Astrocyte (in vitro differentiated cells and primary cell): ENCODE measurements around the gene FGL2. TPM values are rescaled to one million over a fixed set of nuclear protein-coding genes. Genes with fewer than 3 reads are reported as not detected.
"Not testable (repeated sequence)": the region's sequence is repeated elsewhere in the genome, so short reads cannot be mapped to it uniquely, and the experiment has no call there.

ENCODE experiments used
- DNase-seq: peaks from one replicate; pipeline ENCODE4 v3.0.0-alpha.2; 2010; ENCODE audit warnings: low read depth
- FAIRE-seq: peaks from 2 replicates; lab custom pipeline; 2011; peaks lifted over from hg19 to GRCh38; lab: Jason Lieb, UNC
- H2AFZ ChIP-seq: 2 replicates; pipeline ENCODE4 v1.6.0; 2012; ENCODE audit warnings: low read depth, low read length, inconsistent platforms
- H3K27ac ChIP-seq: 2 replicates; pipeline ENCODE4 v1.5.1; 2011; ENCODE audit warnings: low read depth, low read length, inconsistent platforms
- H3K27me3 ChIP-seq: 2 replicates; pipeline ENCODE4 v1.6.0; 2011; ENCODE audit warnings: low read length, inconsistent platforms; ENCODE audit not compliant: insufficient read depth
- H3K36me3 ChIP-seq: 2 replicates; pipeline ENCODE4 v1.5.1; 2011; ENCODE audit warnings: low read length, inconsistent platforms; ENCODE audit not compliant: insufficient read depth
- H3K4me1 ChIP-seq: 2 replicates; pipeline ENCODE4 v1.5.1; 2011; ENCODE audit warnings: low read length, inconsistent platforms; ENCODE audit not compliant: insufficient read depth
- H3K4me2 ChIP-seq: 2 replicates; pipeline ENCODE4 v1.6.0; 2012; ENCODE audit warnings: low read length, inconsistent platforms
- H3K4me3 ChIP-seq: 2 replicates; pipeline ENCODE4 v1.5.1; 2011; ENCODE audit warnings: low read depth, mild to moderate bottlenecking, low read length, inconsistent platforms; ENCODE audit not compliant: insufficient read depth
- H3K79me2 ChIP-seq: 2 replicates; pipeline ENCODE4 v1.6.0; 2012; ENCODE audit warnings: mild to moderate bottlenecking, low read length, inconsistent platforms; ENCODE audit not compliant: insufficient read depth
- H3K9ac ChIP-seq: 2 replicates; pipeline ENCODE4 v1.6.0; 2012; ENCODE audit warnings: mild to moderate bottlenecking, low read length, inconsistent platforms
- H3K9me3 ChIP-seq: 2 replicates; pipeline ENCODE4 v1.5.1; 2012; ENCODE audit warnings: low read depth, mild to moderate bottlenecking, low read length, inconsistent platforms; ENCODE audit not compliant: insufficient read depth
- H4K20me1 ChIP-seq: 2 replicates; pipeline ENCODE4 v1.6.0; 2012; ENCODE audit warnings: low read length, inconsistent platforms; ENCODE audit not compliant: insufficient read depth
- H3K27ac Mint-ChIP-seq: one replicate; pipeline ENCODE4 v1.8.0; 2021; ENCODE audit warnings: mild to moderate bottlenecking, mixed read lengths; ENCODE audit not compliant: unreplicated experiment
- H3K27me3 Mint-ChIP-seq: one replicate; pipeline ENCODE4 v1.8.0; 2021; ENCODE audit warnings: low read depth, mixed read lengths; ENCODE audit not compliant: unreplicated experiment
- H3K36me3 Mint-ChIP-seq: one replicate; pipeline ENCODE4 v1.8.0; 2021; ENCODE audit warnings: low read depth, mixed read lengths; ENCODE audit not compliant: unreplicated experiment
- H3K4me1 Mint-ChIP-seq: one replicate; pipeline ENCODE4 v1.8.0; 2021; ENCODE audit warnings: low read depth, mixed read lengths; ENCODE audit not compliant: unreplicated experiment
- H3K4me3 Mint-ChIP-seq: one replicate; pipeline ENCODE4 v1.8.0; 2021; ENCODE audit warnings: mild to moderate bottlenecking, moderate library complexity, mixed read lengths; ENCODE audit not compliant: unreplicated experiment
- H3K9me3 Mint-ChIP-seq: one replicate; pipeline ENCODE4 v1.8.0; 2021; ENCODE audit warnings: mild to moderate bottlenecking, mixed read lengths; ENCODE audit not compliant: unreplicated experiment
- EZH2 ChIP-seq: IDR thresholded peaks from 2 replicates; pipeline ENCODE4 v1.6.1; 2012; ENCODE audit warnings: mild to moderate bottlenecking, low read length, inconsistent platforms; ENCODE audit not compliant: insufficient read depth
- total RNA-seq: library from RNA; stranded (reverse); gene quantifications from 2 replicates; pipeline ENCODE4 v1.2.1, GENCODE V29; 2021
- TF ChIP-seq, protein P1 (sequence below): IDR thresholded peaks from 2 replicates; pipeline ENCODE4 v1.5.1; 2011; ENCODE audit warnings: low read depth, mild to moderate bottlenecking, inconsistent platforms, low read length, moderate library complexity; ENCODE audit not compliant: insufficient read depth

The FGL2 gene
- total RNA-seq, 1 donor from 2014 or later, result not detected

DNA sequence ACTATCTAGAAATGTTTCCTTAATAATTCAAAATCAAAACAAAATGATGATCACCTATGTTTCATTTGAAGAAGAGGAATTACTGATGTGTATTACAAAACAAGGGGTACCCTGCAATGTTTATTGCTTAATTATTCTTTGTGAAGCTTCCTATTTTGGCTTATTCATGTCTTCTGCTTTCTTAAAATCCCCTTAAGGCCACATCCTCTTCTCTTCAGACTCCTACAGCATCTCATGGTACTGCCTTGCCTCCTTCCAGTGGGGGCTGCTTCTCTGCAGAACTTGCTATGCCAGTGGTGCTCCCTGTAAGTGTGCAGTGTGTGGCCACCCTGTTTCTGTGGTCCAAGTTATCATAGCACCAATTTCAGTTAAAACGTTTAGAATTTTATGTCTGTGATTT lies 42.2 kb downstream of the FGL2 start:
- no peak overlapping the region for H3K4me3 ChIP-seq
- H3K9me3 ChIP-seq, result no peaks in the 10 kb centered on the region
- Mint-ChIP-seq H3K36me3 (no peaks in the 10 kb centered on the region), H3K4me3 (no peak overlapping the region), H3K9me3 (no peaks in the 10 kb centered on the region), H3K4me1 (no peaks in the 10 kb centered on the region), H3K27me3 (no peaks in the 10 kb centered on the region), H3K27ac (no peak overlapping the region)
- no peaks in the 10 kb centered on the region for H4K20me1 ChIP-seq
- no peak overlapping the region for H2AFZ ChIP-seq
- H3K79me2 ChIP-seq, result no peaks in the 10 kb centered on the region
- H3K4me1 ChIP-seq, result peaks cover 4% of the 10 kb centered on the region
- H3K9ac ChIP-seq, result no peak overlapping the region
- no peaks in the 10 kb centered on the region for H3K36me3 ChIP-seq
- no peaks in the 10 kb centered on the region for H3K27me3 ChIP-seq
- TF ChIP-seq, protein P1, sequence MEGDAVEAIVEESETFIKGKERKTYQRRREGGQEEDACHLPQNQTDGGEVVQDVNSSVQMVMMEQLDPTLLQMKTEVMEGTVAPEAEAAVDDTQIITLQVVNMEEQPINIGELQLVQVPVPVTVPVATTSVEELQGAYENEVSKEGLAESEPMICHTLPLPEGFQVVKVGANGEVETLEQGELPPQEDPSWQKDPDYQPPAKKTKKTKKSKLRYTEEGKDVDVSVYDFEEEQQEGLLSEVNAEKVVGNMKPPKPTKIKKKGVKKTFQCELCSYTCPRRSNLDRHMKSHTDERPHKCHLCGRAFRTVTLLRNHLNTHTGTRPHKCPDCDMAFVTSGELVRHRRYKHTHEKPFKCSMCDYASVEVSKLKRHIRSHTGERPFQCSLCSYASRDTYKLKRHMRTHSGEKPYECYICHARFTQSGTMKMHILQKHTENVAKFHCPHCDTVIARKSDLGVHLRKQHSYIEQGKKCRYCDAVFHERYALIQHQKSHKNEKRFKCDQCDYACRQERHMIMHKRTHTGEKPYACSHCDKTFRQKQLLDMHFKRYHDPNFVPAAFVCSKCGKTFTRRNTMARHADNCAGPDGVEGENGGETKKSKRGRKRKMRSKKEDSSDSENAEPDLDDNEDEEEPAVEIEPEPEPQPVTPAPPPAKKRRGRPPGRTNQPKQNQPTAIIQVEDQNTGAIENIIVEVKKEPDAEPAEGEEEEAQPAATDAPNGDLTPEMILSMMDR, result no peak
- no peak for TF ChIP-seq EZH2
- FAIRE-seq (no peak), DNase-seq (peak; percentile 4)
- peak overlapping the region; percentile 33 for H3K4me2 ChIP-seq
- H3K27ac ChIP-seq, result no peak overlapping the region

DNA sequence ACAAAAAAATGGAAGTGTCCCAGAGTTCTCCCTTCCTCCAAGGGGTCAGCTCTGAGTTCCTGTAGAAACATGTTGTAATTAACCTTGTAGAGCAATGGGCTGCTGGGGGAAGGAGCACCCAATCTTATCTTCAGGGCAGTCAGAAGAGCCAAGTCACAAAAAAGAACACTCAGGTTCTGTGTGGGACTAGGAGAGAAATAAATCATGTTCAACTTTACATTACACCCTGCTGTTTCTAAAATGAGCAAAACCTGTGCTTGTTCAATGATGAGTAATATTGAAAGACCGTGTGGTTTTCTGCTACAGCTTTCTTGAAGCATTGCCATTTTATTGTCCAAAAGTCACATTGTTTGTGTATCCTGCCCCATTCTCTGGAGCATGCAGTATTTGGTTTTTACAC lies 42.6 kb downstream of the FGL2 start:
- not testable (repeated sequence) for H3K27ac Mint-ChIP-seq, H3K36me3 Mint-ChIP-seq, H4K20me1 ChIP-seq, H3K27ac ChIP-seq, H2AFZ ChIP-seq, H3K4me3 ChIP-seq, H3K27me3 Mint-ChIP-seq, H3K4me1 ChIP-seq, H3K36me3 ChIP-seq, H3K9me3 Mint-ChIP-seq, H3K4me3 Mint-ChIP-seq, DNase-seq, H3K79me2 ChIP-seq, H3K4me1 Mint-ChIP-seq, H3K9ac ChIP-seq, H3K9me3 ChIP-seq, H3K27me3 ChIP-seq
- peak; percentile 83 for FAIRE-seq
- H3K4me2 ChIP-seq, result peak overlapping the region; percentile 33

DNA sequence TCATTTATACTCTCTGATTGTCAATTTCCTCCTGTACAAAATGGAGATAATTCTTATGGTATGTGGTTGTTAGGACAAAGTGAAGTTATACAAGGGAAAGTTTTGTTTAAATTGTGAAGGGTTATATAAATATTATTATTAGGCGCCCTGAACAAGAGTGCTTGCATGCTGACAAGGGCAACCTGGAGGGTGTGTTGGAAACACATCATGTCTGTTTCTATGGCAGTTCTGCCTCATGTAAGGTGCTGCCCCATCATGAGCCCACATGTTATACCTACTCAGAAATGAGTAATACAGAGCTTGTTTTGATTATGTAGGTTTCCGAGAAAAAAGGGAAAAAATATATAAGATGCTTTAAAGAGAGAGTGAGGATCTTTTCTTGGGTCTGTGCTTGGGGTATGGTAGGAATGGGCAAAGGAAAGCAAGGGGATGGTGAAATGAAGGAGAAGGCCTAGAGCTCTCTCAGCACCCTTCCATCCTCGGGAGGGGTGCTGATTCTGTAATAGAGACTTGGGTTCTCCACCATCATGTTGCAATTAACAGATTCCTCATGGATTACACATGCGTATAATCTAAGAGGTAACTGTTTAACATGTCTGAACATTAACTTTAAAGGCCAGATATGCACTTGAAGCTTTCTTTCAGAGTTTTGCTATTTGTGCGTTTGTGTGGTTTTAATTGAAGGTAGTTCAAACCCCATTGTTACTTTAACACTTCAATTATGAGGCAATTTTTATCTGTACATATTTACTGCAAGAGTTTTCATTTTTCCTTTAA lies 43.8 kb downstream of the FGL2 start:
- not testable (repeated sequence) for DNase-seq, H3K27ac Mint-ChIP-seq, H4K20me1 ChIP-seq, H3K9me3 Mint-ChIP-seq, H3K27me3 Mint-ChIP-seq, H3K79me2 ChIP-seq, H3K4me2 ChIP-seq, H3K4me3 Mint-ChIP-seq, H3K36me3 Mint-ChIP-seq, H3K4me1 Mint-ChIP-seq, H3K9ac ChIP-seq, FAIRE-seq, H2AFZ ChIP-seq, H3K4me3 ChIP-seq, H3K36me3 ChIP-seq, H3K9me3 ChIP-seq, H3K4me1 ChIP-seq, H3K27ac ChIP-seq, H3K27me3 ChIP-seq

DNA sequence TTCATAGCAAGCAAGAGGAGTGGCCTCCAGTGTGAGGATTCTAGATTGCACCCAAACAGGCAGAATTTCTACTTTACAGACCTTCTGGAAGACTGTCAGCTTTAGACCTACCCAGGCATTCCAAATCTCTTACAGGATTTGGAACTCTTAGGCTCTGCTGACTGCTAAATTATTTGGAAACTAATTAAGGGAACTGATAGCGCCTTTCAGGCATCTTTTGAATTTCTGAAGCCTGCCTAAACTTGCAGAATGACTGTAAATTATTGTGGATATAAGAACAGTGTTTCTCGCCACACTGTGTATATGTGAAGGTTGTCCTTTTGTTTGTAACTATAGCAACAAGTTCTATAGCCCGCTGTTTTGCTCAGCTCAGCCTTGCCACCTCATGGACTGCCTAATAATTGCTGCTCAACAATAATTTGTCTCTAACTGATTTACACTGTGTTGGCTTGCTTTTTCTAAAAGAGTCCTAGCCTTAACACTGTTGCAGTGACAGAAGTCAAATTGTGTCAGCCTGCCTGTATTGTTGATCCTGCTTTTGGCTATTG lies 44.6 kb downstream of the FGL2 start:
- H3K4me1 Mint-ChIP-seq, H3K4me1 ChIP-seq, H3K27ac ChIP-seq, H3K4me3 Mint-ChIP-seq, H3K79me2 ChIP-seq, FAIRE-seq, H3K27me3 ChIP-seq, H3K27me3 Mint-ChIP-seq, H3K9me3 ChIP-seq, H3K9me3 Mint-ChIP-seq, H3K36me3 ChIP-seq, H3K27ac Mint-ChIP-seq, H3K4me3 ChIP-seq, H3K36me3 Mint-ChIP-seq, H2AFZ ChIP-seq, H3K9ac ChIP-seq, H4K20me1 ChIP-seq, DNase-seq, H3K4me2 ChIP-seq: not testable (repeated sequence)

DNA sequence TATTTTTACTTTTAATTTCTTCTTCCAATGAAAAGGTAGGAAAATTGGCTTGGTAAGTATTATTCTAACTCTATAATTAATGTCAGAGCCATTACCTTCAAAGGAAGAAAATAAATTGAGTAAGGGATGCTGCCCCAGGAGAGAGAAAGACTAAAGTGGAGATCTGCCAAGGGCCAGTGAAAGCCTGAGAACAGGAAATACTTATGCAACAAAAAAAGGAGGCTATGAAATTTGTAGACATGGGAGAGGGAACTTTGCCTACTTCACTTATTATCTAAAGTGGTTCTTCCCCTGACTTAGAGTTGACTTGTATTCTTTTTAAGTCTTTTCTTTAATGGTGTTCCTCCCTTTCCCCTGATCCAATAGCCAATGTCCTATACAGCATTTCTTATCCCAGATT lies 47.4 kb downstream of the FGL2 start:
- H3K4me1 Mint-ChIP-seq, H3K4me3 Mint-ChIP-seq, H3K27me3 ChIP-seq, H3K27ac ChIP-seq, H3K27me3 Mint-ChIP-seq, H4K20me1 ChIP-seq, H3K9me3 Mint-ChIP-seq, H3K27ac Mint-ChIP-seq, H3K9ac ChIP-seq, DNase-seq, H3K4me3 ChIP-seq, H3K4me2 ChIP-seq, FAIRE-seq, H2AFZ ChIP-seq, H3K79me2 ChIP-seq, H3K36me3 ChIP-seq, H3K4me1 ChIP-seq, H3K9me3 ChIP-seq, H3K36me3 Mint-ChIP-seq: not testable (repeated sequence)
